NCI-H1436 treated with DMSO at 0.1 percent for 48 hours (cell line): ENCODE results near the gene FBP1.
"Not testable (repeated sequence)": the region's sequence is repeated elsewhere in the genome, so short reads cannot be mapped to it uniquely, and the experiment has no call there.

Experiments used
- DNase-seq: peaks from one replicate; lab custom pipeline; 2025; lab: John Stamatoyannopoulos, UW

FBP1 gene

GRCh38 chr9:94613003-94613402 is 26.3 kb downstream of the FBP1 start:
- no peak for DNase-seq

DNA sequence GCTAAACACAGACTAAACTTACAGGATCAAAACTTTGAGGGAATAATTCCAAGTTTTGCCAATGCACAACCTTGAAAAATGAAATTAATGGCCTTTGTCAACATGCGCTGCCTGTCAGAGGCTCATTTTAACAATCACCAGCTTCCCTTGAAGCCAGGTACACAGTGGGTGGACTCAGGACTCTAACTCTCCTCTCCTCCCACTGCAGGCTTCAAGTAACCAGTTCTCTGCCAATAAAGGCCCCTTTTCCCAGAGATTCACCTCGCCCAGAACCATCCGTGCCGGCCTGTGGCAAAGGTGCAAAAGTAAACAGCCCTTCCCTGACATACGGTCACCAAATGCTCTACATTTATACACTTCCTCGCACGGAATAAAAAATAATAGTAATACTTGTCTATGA is 27.2 kb downstream of the FBP1 start:
- DNase-seq: no peak

- no peak for DNase-seq
These were observed 27.7 kb downstream of the FBP1 start for GRCh38 chr9:94611638-94612068.

GRCh38 chr9:94610181-94610606 is 29.1 kb downstream of the FBP1 start:
- no peak for DNase-seq

- no peak for DNase-seq
These were observed 32.0 kb downstream of the FBP1 start for GRCh38 chr9:94607423-94607691.

DNA sequence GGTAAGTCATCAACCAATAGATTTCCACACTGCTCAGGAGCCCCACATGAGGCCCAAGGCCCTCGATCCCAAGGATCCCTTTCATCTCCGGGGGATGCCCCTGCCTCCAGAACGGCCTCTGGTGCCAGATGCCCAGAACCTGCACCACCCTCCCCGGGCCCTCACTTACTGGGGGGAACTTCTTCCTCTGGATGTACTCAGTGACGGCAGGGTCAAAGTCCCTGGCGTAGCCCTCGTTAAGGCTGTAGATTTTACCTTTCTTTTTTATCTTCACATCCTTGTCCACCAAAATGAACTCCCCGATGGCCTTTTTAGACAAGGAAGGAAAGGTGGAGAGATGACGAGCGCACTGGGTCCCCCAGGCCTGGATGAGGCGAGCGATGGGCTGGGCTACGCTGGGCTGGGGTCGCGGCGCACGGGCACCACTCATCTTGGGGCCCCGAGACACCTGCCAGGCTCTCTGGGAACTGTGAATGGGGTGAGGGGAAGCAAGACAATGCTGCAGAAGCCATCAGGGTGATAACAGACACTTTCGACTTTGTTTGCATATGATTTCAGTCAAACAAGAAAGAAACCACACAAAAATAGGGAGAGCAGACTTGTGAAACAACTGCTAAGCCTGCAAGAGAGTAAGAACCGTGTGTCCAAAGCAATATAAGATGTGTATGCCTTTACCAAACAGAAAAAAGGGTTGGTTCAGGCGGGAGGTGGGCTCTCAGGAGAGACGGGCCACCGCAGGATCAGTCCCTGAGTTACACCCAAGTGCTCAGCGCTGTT is 32.5 kb downstream of the FBP1 start:
- no peak for DNase-seq

GRCh38 chr9:94603259-94604160 is 35.8 kb downstream of the FBP1 start:
- no peak for DNase-seq

DNA sequence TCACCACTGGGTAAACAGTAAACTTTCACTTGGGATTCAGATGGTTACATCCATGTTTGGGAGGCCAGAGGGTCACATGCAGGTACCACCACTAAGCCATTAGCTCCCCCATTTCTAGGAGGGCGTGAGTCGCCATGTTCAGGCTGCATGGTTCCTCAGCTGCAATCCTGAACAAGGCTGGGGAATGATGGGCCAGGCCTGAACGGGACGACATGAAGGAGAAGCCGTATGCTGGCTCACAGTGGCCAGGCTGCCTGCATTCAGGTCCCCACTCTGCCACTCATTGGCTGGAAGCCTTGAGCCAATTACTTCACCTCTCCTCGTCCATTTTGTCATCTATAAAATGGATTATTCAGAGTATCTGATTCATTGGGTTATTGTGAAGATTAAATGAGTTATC is 36.7 kb downstream of the FBP1 start:
- DNase-seq: no peak

DNA sequence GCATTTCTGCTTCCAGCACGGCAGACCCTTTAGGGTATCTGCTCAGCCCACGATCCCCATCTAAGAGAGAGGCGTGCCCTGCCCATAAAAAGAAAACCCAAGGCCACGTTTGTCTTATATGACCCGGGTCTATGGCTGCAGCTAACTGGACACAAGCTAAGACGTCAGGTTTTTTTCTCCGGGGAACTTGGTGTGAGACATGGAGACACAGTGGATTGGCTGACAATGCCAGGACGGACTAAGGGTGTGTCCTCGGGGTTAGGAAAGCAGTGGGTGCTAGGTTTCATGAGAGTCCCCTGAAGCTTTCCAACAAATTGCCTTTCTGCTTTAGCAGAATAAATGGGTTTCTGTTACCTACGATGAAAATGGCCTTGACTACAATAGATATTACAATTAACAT is 38.6 kb downstream of the FBP1 start:
- no peak for DNase-seq

DNA sequence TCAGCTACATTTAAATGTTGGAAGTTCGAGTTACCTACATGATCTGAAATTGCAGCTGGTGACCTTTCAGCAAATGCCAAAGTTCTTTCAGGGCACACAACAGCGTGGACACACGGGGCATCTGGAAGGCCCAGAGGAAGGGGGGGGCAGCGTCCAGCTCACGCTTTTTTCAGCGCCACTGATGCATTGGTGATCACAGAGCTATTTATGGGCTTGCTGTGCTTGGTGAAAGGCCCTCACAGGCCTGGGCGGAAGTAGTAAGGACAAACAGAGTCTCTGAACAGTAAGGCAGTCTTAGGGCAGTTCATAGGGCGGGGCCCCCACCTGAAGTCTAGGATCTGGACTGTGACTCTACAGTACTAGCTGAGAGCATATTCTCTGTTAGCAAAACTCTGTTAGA is 39.1 kb downstream of the FBP1 start:
- DNase-seq: no peak

- DNase-seq: no peak
These were observed 40.2 kb downstream of the FBP1 start for GRCh38 chr9:94599102-94599501.

GRCh38 chr9:94593459-94594345 is 45.6 kb downstream of the FBP1 start, which contains the start of gene FBP2:
TSS of gene FBP2 (minus strand) at chr9:94593824. CDS start at chr9:94593726, 98 bp downstream.
- no peak for DNase-seq

DNA sequence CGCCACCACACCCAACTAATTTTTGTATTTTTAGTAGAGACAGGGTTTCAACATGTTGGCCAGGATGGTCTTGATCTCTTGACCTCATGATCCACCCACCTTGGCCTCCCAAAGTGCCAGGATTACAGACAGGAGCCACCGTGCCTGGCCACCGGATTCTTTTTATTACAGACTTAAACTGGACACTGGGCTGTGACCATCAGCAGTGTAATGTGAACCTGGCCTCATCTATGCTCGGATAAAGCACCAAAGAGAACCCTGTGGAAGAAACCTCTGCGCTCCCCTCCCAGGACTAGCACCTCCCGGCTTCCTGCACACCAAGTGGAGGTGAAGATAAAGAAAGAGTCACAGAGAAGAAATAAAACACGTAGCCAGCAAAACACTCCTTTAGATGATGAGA is 46.6 kb downstream of the FBP1 start:
- DNase-seq: not testable (repeated sequence)

- DNase-seq: no peak
These were observed 47.4 kb downstream of the FBP1 start for GRCh38 chr9:94591876-94592275.

DNA sequence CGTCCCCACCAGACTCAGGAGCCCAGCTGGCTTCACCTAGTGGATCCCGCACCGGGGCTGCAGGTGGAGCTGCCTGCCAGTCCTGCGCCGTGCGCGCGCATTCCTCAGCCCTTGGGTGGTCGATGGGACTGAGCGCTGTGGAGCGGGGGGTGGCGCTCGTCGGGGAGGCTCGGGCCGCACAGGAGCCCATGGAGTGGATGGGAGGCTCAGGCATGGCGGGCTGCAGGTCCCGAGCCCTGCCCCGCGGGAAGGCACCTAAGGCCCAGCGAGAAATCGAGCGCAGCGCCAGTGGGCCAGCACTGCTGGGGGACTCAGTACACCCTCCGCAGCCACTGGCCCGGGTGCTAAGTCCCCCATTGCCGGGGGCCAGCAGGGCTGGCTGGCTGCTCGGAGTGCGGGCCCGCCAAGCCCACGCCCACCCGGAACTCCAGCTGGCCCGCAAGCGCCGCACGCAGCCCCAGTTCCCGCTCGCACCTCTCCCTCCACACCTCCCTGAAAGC is 48.2 kb downstream of the FBP1 start:
- DNase-seq: not testable (repeated sequence)

DNA sequence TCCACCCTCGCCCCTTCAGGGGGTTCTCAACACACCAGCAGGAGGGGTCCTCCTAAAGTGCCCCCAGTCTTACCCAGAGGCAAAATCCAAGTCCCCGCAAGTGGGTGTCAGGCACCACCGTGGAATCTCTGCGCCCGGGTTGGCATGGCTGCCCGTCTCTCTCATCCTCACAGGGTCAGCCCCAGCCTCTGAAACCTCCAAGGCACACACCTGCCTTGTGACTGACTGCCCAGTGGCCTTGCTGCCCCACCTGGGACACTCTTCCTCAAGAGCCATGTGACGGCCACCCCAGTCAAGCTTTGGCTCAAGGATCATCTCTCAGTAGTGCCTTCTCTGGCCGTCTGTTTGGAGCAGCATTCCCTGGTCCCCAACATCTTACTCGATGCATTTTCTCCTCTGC is 50.6 kb downstream of the FBP1 start:
- DNase-seq: no peak

DNA sequence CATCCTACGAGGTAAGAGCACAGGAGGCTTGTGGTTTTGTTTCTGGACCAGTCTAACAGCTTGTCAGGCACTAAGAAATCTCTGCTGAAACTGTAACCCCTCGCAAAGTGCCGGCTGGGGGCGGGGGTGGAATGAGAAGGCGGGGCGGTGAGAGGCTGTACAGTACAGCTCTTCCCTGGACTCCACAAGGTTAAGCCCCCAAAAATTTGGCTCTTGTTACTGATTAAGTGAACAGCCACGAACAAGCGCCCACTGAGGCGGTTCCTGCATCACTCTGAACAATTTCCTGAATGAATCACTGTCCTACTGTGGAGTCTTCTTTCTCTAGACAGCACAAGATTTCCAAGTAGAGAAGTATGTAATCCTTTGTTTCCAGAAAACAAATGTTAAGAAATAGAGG is 52.5 kb downstream of the FBP1 start:
- DNase-seq: no peak

DNA sequence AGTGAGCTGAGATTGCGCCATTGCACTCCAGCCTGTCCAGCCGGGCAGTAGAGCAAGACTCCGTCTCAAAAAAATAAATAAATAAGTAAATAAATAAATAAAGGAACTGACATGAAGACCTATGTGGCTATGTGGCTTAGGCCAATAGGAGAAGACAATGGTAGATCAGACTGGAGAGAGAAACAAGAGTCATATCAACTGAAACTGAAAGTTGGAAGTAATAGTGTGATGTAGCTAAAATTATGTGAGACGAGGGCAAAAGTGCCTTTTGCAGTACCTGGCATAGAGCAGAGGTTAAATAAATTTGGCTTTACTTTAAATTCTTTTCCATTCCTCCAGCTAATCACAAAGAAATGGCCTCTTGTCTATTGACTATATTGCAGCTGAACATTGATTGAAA is 53.0 kb downstream of the FBP1 start:
- no peak for DNase-seq

GRCh38 chr9:94584555-94584954 is 54.8 kb downstream of the FBP1 start:
- DNase-seq: no peak

GRCh38 chr9:94581728-94582127 is 57.6 kb downstream of the FBP1 start:
- no peak for DNase-seq

DNA sequence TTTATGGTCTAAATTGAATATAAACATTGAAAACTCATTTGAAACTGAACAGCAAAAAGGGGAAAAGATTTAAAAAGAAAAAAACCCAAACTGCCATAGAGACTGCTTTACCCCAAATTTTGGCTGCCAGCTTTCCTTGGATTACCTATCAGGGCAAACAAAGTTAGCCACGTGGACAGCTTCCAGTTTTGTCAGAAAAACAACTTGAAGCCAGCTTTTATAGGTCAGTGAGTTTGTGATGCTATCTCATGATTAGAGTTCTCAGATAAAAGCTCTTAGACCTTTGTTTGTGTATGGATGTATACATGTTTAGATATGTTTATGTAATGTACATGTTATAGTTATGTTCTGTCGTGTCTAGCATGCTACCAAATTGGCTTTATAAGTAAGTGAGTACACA is 61.7 kb downstream of the FBP1 start:
- no peak for DNase-seq

DNA sequence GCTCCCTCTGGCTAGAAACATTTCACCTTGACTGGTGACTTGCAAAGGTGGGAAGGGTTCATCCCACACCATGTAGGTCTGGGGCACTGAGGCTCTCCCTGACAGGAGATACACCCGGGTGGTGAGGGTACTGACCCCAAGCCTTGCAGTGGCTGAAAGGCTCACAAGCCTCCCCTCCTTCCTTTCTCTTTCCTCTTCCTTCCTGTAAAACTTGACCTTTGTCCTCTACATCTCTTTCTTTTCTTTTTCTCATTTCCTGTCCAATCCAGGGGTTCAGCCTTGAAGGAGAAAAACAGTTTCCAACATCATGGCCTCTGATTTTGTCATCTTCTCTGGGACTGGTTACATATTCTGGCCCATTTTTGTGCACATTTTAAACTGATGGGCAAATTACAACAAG is 62.3 kb downstream of the FBP1 start:
- no peak for DNase-seq
